TTC549 (cell line): Measurements from ENCODE around the gene SH2D3C.

Source experiments
- FAIRE-seq: peaks from 2 replicates; lab custom pipeline; 2012; peaks lifted over from hg19 to GRCh38; lab: Jason Lieb, UNC

The SH2D3C gene

DNA sequence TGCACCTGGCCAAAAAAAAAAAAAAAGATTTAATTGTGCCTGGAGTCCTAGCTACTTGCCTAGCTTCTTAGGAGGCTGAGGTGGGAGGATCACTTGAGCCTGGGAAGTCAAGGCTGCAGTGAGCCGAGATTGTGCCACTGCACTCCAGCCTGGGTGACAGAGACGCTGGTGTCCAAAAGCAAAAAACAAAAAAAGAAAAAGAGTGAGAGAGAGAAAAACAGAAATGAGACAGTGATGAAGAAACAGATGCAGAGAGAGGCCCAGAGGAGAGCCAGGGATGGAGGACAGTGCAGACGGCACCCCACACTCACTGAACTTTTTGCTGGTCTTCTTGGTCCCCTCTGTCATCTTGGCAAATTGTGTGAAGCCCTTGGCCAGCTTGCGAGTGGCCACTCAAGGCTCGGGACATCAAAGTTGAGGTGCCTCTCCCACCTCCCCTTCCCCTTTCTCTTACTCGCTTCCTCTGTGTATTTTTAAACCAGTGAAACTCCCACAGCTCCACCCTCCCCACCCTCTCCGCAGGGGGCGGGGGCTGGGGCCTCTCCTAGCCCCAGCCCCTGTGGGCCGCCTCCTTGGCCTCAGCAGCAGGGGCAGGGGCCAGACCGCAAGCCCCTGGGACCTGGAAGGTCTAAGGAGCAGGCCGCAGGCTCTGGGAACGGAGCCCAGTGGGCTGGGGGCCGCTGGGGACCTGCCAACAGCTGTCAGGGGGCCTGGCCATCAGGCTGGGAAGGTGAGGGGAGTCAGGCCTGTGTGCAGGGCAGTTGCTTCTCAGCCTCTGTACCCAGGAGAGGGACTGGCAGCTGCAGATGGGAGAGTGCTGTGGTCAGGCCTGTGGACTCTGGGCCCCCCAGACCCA is at the start of gene SH2D3C:
Gene SH2D3C (minus strand): TSS at position 387 of the 856 bp plus-strand sequence. CDS start 39 bp downstream, at position 348.
- no peak for FAIRE-seq

- FAIRE-seq, result no peak
Measured at GRCh38 chr9:127826253-127826913, 47.9 kb upstream of the SH2D3C start.

- FAIRE-seq, result no peak
Measured at GRCh38 chr9:127825319-127826051, 47.0 kb upstream of the SH2D3C start.

DNA sequence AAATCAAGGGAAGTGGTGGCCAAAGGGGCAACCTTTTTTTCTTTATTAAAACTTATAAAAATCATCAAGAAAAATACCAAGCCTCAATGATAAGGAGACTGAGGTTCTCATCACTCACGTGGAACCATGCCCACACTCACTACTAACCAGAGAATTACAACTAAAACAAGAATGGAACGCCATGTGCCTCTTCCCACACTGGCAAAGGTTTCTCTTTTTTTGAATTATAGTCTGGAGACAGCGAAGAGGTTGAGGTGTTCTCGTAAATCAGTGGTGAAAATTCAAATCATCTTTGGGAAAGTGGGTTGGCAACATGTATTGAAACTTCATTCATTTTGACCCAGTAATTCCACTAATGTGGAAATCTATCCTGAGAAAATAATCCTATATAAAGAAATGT is 43.6 kb upstream of the SH2D3C start:
- FAIRE-seq, result no peak

- no peak for FAIRE-seq
Measured at GRCh38 chr9:127818574-127818973, 40.1 kb upstream of the SH2D3C start.

DNA sequence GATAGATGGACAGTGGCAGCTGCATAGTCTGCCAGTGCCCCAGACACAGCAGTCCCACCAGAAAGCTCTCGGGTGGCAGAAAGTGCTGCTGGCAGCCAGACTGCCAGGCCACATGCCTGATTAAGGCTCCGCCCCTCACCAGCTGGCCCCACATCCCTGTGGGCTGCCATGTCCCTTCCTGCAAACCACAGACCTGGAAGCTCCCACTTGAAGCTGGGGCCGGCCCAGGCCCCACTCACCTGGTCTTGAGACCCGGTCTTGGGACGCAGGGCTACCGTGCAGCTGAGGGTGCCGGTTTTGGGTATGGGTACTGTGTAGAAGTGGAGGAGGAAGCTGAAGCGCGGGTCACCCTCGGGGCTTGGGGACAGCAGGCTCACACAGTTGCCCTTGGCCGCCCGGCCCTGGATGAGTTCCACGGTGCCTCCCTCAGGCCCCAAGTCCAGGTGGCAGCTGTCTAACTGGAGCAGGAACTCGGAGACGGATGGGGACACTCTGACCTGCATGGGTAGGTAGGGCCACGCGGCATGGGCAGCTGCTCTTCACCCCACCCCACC is 39.5 kb upstream of the SH2D3C start:
- FAIRE-seq, result no peak

GRCh38 chr9:127816728-127817127 is 38.3 kb upstream of the SH2D3C start:
- no peak for FAIRE-seq

DNA sequence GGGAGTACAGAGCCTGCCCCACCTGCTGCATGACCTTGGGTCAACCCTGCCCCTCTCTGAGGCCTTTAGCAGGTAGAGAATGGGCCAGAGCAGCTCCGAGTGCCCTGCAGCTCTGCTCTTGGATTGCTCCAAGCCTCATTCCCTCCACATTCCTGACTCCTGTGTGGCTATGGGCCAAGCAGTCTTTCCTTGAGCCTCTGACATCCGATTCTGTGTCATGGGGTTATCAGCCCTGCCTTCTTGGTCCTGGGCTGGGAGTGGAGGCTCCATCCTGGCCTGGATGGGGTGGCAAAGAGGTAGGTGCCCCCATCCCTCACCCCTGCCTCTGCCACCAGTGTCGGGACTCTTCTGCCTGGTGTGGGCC is 37.9 kb upstream of the SH2D3C start:
- FAIRE-seq, result no peak

GRCh38 chr9:127815512-127816361 is 37.3 kb upstream of the SH2D3C start:
- no peak for FAIRE-seq

- no peak for FAIRE-seq
Measured at GRCh38 chr9:127814619-127815511, 36.4 kb upstream of the SH2D3C start.

DNA sequence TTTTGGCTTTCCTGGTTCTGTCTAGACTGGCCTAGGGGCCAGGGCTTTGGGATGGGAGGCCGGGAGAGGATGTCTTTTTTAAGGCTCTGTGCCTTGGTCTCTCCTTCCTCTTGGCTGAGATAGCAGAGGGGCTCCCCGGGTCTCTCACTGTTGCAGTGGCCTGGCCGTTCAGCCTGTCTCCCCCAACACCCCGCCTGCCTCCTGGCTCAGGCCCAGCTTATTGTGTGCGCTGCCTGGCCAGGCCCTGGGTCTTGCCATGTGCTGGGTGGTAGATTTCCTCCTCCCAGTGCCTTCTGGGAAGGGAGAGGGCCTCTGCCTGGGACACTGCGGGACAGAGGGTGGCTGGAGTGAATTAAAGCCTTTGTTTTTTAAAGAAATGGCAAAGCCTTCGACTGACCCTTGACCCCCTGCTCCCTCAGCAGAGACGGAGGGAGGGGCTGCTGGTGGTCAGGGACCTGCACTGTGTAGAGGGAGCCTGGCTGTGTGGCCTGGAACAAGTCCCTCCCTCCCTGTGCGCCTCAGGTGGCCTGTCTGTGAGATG is 35.3 kb upstream of the SH2D3C start:
- FAIRE-seq, result no peak

GRCh38 chr9:127812936-127813675 is 34.6 kb upstream of the SH2D3C start:
- no peak for FAIRE-seq

DNA sequence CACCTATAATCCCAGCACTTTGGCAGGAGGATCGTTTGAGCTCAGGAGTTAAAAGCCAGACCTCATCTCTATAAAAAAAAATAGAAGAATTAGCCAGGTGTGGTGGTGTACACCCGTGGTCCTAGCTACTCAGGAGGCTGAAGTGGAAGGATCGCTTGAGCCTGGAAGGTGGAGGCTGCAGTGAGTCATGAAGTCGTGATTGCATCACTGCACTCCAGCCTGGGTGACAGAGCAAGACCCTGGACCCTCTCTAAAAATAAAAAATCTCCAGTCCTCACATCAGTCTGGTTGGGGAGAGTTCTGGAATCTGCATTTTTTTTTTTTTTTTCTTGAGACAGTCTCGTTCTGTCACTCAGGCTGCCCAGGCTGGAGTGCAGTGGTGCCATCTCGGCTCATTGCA is 33.5 kb upstream of the SH2D3C start:
- no peak for FAIRE-seq

DNA sequence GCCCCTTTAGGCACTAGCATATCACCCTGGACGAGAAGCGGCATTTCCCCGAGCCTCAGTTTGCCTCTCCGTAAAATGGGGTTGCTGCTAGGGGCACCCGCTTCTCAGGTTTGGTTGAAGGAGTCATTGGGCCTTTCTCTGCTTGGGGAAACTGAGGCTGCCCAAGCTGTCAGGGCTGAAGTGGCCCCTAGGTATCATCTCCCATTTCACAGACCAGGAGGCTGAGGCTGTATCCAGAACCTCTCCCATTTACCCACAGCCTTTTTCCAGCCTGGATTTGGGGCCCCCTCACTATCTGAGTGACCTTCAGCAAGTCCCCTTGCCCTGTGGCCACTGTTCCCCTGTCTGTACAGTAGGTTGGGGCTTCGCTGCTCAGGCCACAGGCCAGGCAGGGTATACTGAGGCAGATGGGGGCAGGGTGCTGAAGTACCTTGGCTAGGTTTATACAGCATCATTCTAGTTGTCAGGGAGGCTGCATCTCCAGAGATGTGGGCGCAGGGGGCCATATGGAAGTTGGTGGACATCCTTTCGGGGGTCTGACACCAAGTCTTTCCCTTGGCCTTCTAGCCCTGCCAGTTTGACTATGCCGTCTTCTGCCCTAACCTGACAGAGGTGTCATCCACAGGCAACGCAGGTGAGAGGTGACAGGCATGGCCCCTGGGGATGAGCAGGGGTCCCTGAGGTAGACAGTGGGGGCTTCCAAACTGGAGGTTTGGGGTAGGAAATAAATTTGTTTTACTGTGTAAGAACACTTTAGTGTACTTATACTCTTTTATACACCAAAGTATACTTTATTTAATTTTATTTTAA is 32.1 kb upstream of the SH2D3C start:
- no peak for FAIRE-seq

- no peak for FAIRE-seq
Measured at GRCh38 chr9:127809540-127810377, 31.3 kb upstream of the SH2D3C start.

DNA sequence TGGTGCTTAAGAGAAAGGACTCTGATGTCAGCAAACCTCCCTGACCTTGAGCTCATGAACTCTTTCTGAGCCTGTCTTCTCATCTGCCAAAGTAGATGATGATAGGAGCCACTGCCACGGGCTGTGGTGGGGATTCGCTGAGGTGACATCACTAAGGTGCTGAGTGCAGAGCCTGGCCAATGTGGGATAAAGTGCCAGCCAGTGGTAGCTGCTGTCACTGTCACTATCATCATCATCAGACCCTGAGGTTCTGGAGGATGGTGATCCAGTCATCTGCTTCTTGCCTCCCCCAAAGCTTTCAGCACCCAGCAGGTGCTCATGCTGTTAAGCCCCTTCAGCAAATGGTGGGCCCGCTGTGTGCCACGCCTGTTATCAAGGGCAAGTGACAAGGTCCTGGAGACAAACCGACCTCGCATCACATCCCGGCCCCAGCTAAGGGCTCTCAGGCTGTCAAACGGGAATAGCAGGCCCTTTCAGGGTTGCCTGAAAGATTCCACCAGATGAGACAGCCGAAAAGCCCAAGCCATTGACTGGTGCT is 30.6 kb upstream of the SH2D3C start:
- FAIRE-seq, result no peak

DNA sequence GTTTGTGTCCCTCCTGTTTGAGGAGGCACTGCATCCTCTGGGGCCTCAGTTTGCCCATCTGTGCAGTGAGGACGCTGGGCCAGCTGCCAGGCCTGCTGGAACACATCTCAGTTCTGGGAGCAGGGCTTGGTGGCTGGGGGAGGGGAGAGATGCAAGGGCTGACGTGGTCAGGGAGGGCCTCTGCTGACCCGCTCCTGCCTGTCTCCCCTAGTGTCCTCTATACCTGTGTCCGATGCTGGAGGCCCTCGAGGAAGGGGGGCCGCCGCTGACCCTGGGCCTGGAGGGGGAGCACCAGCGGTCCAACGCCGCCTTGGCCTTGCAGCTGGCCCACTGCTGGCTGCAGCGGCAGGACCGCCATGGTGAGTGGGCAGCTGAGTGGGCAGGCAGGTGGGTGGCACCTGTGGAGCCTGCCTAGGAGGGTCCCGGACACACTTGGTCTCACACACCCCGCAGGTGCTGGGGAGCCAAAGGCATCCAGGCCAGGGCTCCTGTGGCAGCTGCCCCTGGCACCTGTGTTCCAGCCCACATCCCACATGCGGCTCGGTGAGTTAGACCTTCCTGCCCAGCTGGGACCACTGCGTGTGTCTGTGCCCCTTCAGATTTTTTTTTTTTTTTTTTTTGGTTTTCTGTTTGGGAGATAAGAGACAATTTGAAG is 30.0 kb upstream of the SH2D3C start:
- no peak for FAIRE-seq
